Upper lobe of left lung (tissue), 6 donors: ENCODE data around the gene SPIN1. TPM values are rescaled to one million over a fixed set of nuclear protein-coding genes. Genes with fewer than 3 reads are reported as not detected.

Experiments used
- ATAC-seq, 2 donors: fragments of 200-7000 bp; cut with Tn5 transposase; one replicate each; pipeline ENCODE4 v1.9.1; 2022; ENCODE audit warnings: mild to moderate bottlenecking in 2 of 2, moderate library complexity in 2 of 2; ENCODE audit not compliant: low FRiP score in 2 of 2
- DNase-seq, 2 donors: peaks; one replicate each; pipeline ENCODE4 v3.0.0-alpha.2; 2019 to 2020
- H3K27ac ChIP-seq, 4 donors: fragments of 200-600 bp; sonication (generic); one replicate each; pipeline ENCODE4 v1.5.1; 2016 to 2019
- H3K27me3 ChIP-seq, 4 donors: fragments of 200-600 bp; sonication (generic); one replicate each; pipeline ENCODE4 v1.5.1; 2017 to 2019
- H3K36me3 ChIP-seq, 4 donors: fragments of 200-600 bp; sonication (generic); one replicate each; pipeline ENCODE4 v1.5.1; 2016 to 2019
- H3K4me1 ChIP-seq, 4 donors: fragments of 200-600 bp; sonication (generic); one replicate each; pipeline ENCODE4 v1.5.1; 2018 to 2019
- H3K4me3 ChIP-seq, 4 donors: fragments of 200-600 bp; sonication (generic); one replicate each; pipeline ENCODE4 v1.5.1; 2017 to 2019; ENCODE audit warnings: mild to moderate bottlenecking in 2 of 4, moderate library complexity in 1 of 4
- H3K9me3 ChIP-seq, 4 donors: fragments of 200-600 bp; sonication (generic); one replicate each; pipeline ENCODE4 v1.5.1; 2018 to 2019
- EP300 ChIP-seq, 4 donors: sonication (generic); formaldehyde crosslinking; IDR thresholded peaks; one replicate each; pipeline ENCODE4 v1.5.1; 2017; ENCODE audit warnings: antibody characterized with exemption in 4 of 4, control low read depth in 2 of 4
- POLR2A ChIP-seq, 4 donors: fragments of 450-650 bp; IDR thresholded peaks; one replicate each; pipeline ENCODE4 v1.5.1; 2016 to 2017; ENCODE audit warnings: antibody characterized with exemption in 4 of 4, mild to moderate bottlenecking in 2 of 4
- POLR2AphosphoS5 ChIP-seq, 2 donors: sonication (generic); formaldehyde crosslinking; IDR thresholded peaks; one replicate each; pipeline ENCODE4 v1.5.1; 2017; ENCODE audit warnings: antibody characterized with exemption in 2 of 2
- WGBS, 2 donors: methylation state at CpG; one replicate each; pipeline ENCODE4 v1.1.5; 2017 to 2018; 5-methylcytosine and 5-hydroxymethylcytosine counted together
- total RNA-seq, 6 donors: library from RNA; depleted of rRNA in 4 of 6; stranded (reverse); fragments of >200 nt in 4 of 6; gene quantifications; one replicate each; pipeline versions ENCODE4 v1.1.0 to v1.2.1, GENCODE V29; 2016 to 2021
- TF ChIP-seq, protein P1 (sequence below), 6 experiments: fragments of 450-650 bp in 4 of 6; fragments of 200-600 bp in 2 of 6; sonication (generic) in 2 of 6; IDR thresholded peaks; one replicate each; pipeline ENCODE4 v1.5.1; 2016 to 2019; ENCODE audit warnings: antibody characterized with exemption in 6 of 6
- donor health status: DM: no; HTN: no; CAD: no; lungs with moderate emphysema.
- donor health status: DM: no; HTN: yes; CAD: no; lungs with severe emphysema.

Gene SPIN1
- total RNA-seq, 6 donors from 2014 or later = 29.3 to 66.4 (median 59.9) TPM

DNA sequence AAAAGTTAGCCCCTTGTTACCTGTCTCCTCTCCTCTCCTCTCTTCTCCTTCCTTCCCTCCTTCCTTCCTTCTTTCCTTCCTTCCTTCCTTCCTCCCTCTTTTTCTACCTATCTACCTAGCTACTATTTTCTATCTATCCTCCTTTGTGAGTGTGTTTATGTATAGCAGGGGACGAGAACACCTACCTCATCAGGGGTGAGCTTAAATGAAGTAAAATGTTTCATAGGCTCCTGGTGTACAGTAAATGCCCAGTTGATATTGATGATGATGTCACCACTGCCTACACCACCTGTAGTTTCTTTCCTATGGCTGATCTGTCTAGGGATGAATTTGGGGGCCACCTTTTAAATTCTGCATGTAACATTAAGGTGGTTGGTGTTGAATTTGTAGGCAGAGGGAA is 4.3 kb downstream of the SPIN1 start:
- DNase-seq (no peak), ATAC-seq (no peak)
- Histone ChIP-seq H3K9me3 (no peaks in the 10 kb centered on the region), H3K27me3 (no peaks in the 10 kb centered on the region), H3K27ac (no peak overlapping the region), H3K36me3 (no peaks in the 10 kb centered on the region), H3K4me1 (peaks cover 4 to 25% (median 15%) of the 10 kb centered on the region in 4 donors), H3K4me3 (no peak overlapping the region)
- WGBS, 2 donors = 75 to 76% methylated on average over 1 of the region's 1 CpG
- TF ChIP-seq, protein P1, sequence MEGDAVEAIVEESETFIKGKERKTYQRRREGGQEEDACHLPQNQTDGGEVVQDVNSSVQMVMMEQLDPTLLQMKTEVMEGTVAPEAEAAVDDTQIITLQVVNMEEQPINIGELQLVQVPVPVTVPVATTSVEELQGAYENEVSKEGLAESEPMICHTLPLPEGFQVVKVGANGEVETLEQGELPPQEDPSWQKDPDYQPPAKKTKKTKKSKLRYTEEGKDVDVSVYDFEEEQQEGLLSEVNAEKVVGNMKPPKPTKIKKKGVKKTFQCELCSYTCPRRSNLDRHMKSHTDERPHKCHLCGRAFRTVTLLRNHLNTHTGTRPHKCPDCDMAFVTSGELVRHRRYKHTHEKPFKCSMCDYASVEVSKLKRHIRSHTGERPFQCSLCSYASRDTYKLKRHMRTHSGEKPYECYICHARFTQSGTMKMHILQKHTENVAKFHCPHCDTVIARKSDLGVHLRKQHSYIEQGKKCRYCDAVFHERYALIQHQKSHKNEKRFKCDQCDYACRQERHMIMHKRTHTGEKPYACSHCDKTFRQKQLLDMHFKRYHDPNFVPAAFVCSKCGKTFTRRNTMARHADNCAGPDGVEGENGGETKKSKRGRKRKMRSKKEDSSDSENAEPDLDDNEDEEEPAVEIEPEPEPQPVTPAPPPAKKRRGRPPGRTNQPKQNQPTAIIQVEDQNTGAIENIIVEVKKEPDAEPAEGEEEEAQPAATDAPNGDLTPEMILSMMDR (IDR thresholded peaks at IDR 0.05) = no peak
- TF ChIP-seq POLR2A (IDR thresholded peaks at IDR 0.05) = no peak
- TF ChIP-seq POLR2AphosphoS5 (IDR thresholded peaks at IDR 0.05) = no peak

DNA sequence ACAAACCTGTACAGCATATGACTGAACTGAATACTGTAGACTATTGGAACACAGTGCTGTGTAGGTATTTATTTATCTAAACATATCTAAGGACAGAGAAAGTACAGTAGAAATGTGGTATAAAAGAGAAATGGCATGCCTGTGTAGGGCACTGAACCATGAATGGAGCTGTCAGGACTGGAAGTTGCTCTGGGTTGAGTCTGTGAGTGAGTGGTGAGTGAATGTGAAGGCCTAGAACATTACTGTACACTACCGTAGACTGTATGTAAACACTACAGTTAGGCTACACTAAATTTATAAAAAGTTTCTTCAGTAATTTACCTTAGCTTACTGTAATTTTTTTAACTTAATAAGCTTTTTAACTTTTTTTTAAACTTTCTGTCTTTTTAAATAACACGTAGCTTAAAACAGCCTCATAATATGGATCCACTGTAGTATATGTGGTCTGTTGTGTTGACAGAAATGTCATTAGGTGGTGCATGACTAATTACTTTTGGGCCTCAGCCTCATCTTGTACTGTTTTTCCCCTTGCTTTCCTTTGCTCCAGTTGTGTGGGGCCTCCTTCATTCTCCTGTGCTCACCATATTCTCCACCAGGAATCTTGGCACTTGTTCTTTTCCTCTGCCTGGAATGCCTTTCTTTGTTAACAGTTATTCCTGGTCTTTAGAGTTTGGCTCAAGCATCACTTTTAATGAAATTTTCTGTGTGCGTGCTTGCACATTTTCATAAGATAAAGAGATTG is 8.8 kb downstream of the SPIN1 start:
- peaks cover 2 to 15% (median 7%) of the 10 kb centered on the region in 4 donors for H3K4me1 ChIP-seq
- no peak for DNase-seq

DNA sequence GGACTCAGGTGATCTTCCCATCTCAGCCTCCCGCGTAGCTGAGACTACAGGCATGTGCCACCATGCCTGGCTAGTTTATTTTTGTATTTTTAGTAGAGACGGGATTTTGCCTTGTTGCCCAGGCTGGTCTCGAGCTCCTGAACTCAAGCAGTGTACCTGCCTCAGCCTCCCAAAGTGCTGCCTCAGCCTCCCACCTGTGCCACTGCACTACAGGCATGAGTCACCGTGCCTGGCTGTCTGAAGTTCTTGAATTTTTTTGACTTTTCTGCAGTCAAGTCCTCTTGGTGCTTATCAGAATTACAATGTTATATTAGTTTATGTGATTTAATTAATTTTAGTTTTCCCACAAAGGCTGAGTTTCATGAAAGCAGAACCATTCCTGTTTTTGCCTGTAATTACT is 9.8 kb downstream of the SPIN1 start:
- ATAC-seq = no peak
- Histone ChIP-seq H3K4me1 (peaks cover 2 to 15% (median 6%) of the 10 kb centered on the region in 4 donors), H3K27ac (no peak overlapping the region), H3K9me3 (no peaks in the 10 kb centered on the region), H3K4me3 (no peak overlapping the region), H3K27me3 (no peaks in the 10 kb centered on the region), H3K36me3 (no peaks in the 10 kb centered on the region)
- TF ChIP-seq EP300 (IDR thresholded peaks at IDR 0.05) (no peak), POLR2A (IDR thresholded peaks at IDR 0.05) (no peak), POLR2AphosphoS5 (IDR thresholded peaks at IDR 0.05) (no peak)
- TF ChIP-seq, protein P1 (IDR thresholded peaks at IDR 0.05) = no peak
- DNase-seq = no peak
- WGBS, 2 donors = 92 to 95% methylated on average over 5 of the region's 5 CpGs

More for the DNA sequence above, 8.8 kb downstream of the SPIN1 start:
- H3K27me3 ChIP-seq = no peaks in the 10 kb centered on the region
- no peak for ATAC-seq
- H3K36me3 ChIP-seq = no peaks in the 10 kb centered on the region
- no peaks in the 10 kb centered on the region for H3K9me3 ChIP-seq
- no peak for TF ChIP-seq POLR2AphosphoS5 (IDR thresholded peaks at IDR 0.05)
- H3K27ac ChIP-seq = no peak overlapping the region
- no peak overlapping the region for H3K4me3 ChIP-seq
- 69 to 75% methylated on average over 3 of the region's 3 CpGs for WGBS, 2 donors

DNA sequence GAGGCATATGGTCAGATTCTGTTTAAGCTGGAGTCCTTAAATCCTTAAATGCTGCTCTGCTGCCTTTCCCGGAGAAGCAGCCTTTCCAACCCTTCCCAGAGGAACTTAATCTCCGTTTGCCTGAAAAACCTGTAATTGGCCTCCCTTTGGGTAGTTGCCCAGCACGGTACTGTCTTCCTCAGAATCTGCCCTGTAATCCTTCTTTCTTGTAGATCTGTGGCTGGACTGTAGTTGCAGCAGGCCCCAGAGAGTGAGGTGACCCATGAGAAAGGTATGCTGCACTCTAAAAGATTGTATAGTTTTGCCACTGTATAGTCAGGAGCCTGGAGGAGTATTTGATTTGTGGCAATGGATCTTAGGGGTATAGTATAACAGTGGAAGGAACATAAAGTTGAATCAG is 11.7 kb downstream of the SPIN1 start:
- no peaks in the 10 kb centered on the region for H3K36me3 ChIP-seq
- peaks cover 2 to 15% (median 6%) of the 10 kb centered on the region in 4 donors for H3K4me1 ChIP-seq
- DNase-seq = no peak
- 73 to 85% methylated on average over 3 of the region's 3 CpGs for WGBS, 2 donors
- ATAC-seq = no peak
- TF ChIP-seq EP300 (IDR thresholded peaks at IDR 0.05) (no peak), POLR2AphosphoS5 (IDR thresholded peaks at IDR 0.05) (no peak), POLR2A (IDR thresholded peaks at IDR 0.05) (no peak)
- TF ChIP-seq, protein P1 (IDR thresholded peaks at IDR 0.05) = no peak
- no peak overlapping the region for H3K4me3 ChIP-seq
- H3K9me3 ChIP-seq = no peaks in the 10 kb centered on the region
- no peak overlapping the region for H3K27ac ChIP-seq
- no peaks in the 10 kb centered on the region for H3K27me3 ChIP-seq

DNA sequence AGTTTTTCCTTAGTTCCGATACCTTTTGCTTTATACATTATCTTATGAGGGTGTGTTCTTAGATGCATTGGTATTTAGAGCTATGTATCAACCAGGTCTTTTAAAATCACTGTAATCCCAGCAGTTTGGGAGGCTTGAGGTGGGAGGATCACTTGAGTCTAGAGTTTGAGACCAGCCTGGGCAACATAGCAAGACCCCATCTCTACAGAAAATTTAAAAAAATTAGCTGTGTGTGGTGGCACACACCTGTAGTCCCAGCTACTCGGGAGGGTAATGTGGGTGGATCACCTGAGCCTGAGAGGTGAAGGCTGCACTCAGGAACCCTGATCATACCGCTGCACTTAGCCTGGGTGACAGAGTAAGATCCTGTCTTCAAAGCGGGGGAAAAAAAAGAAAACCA is 15.1 kb downstream of the SPIN1 start:
- no peak for ATAC-seq

More for the DNA sequence above, 15.1 kb downstream of the SPIN1 start:
- no peaks in the 10 kb centered on the region for H3K9me3 ChIP-seq
- 93 to 98% methylated on average over 4 of the region's 4 CpGs for WGBS, 2 donors
- H3K27ac ChIP-seq = no peak overlapping the region
- peaks cover 0 to 15% (median 1%) of the 10 kb centered on the region in 4 donors for H3K4me1 ChIP-seq
- TF ChIP-seq, protein P1 (IDR thresholded peaks at IDR 0.05) = no peak
- TF ChIP-seq POLR2AphosphoS5 (IDR thresholded peaks at IDR 0.05) (no peak), EP300 (IDR thresholded peaks at IDR 0.05) (no peak), POLR2A (IDR thresholded peaks at IDR 0.05) (no peak)
- H3K36me3 ChIP-seq = no peaks in the 10 kb centered on the region
- DNase-seq = no peak
- H3K4me3 ChIP-seq = no peak overlapping the region
- no peaks in the 10 kb centered on the region for H3K27me3 ChIP-seq
